GM19397 (cell line): ENCODE results near the gene ATF2.

Source experiments
- ATAC-seq: cut with Tn5 transposase; IDR thresholded peaks from one replicate; pipeline ENCODE4 v1.9.1; 2021; ENCODE audit warnings: mild to moderate bottlenecking, moderate library complexity; ENCODE audit not compliant: unreplicated experiment

The ATF2 gene

GRCh38 chr2:175030380-175031271 lies 137.4 kb downstream of the ATF2 start:
- no peak for ATAC-seq

DNA sequence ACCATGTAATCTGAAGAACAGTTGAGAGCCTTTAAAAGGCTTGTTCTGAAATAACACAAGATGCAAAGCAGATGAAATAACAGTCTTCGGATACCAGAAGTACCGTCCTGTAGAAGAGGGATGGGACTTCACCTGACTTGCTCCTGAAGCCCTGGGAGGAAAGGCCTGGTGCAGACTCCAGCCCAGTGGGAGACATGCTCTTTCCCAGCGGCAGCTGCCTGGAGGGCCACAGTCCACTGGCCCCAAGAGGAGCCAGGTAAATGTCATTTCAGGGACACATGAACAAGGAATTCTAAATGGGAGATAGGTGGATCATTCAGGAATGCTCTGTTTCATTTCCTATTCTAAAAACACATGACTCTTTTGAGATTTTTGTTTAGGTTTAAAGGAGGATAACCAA lies 140.2 kb downstream of the ATF2 start:
- no peak for ATAC-seq

GRCh38 chr2:175026385-175026784 lies 141.6 kb downstream of the ATF2 start:
- ATAC-seq, result no peak

- no peak for ATAC-seq
Measured at GRCh38 chr2:175025946-175026345, 142.1 kb downstream of the ATF2 start.

DNA sequence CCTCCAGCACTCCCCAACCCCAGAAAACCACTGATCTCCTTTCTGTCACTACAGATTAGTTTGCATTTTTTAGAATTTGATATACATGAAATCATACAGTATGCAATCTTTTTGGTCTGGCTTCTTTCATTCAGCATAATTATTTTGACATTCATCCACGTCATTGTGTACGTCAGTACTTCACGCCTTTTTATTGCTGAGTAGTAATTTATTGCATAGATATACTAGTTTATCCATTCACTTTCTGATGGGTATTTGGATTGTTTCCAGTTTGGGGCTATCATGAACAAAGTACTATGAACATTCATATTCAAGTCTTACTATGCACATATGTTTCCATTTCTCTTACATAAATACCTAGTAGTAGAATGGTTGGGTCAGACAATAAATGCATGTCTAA lies 142.8 kb downstream of the ATF2 start:
- ATAC-seq, result no peak

- ATAC-seq, result no peak
Measured at GRCh38 chr2:175022923-175023322, 145.1 kb downstream of the ATF2 start.
